ENCODE data around the gene KSR1.

Gene KSR1

GRCh38 chr17:27596566-27597187 lies 140.4 kb downstream of the KSR1 start:
- no peak for DNase-seq

GRCh38 chr17:27597188-27597580 lies 140.9 kb downstream of the KSR1 start:
- DNase-seq: no peak

GRCh38 chr17:27597783-27598320 lies 141.6 kb downstream of the KSR1 start:
- no peak for DNase-seq

GRCh38 chr17:27598337-27599050 lies 142.2 kb downstream of the KSR1 start:
- no peak for DNase-seq

DNA sequence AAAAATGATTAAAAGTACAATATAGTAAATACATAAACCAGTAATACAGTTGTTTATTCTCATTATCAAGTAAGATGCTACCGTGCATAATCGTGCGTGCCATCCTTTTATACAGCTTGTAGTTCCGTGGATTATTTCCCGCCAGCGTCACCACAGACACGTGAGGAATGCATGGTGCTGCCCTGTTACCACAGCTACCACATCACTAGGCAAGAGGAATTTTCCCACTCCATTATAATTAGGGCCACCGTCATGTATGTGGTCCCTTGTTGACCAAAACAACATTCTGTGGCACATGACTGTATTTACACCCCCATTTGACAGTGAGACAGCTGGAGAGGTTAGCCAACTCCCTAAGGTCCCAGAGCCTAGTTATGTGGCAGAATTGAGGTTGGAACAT lies 144.2 kb downstream of the KSR1 start:
- no peak for DNase-seq

GRCh38 chr17:27601069-27601974 lies 145.1 kb downstream of the KSR1 start:
- peak; percentile 64 for DNase-seq

GRCh38 chr17:27601975-27602302 lies 145.7 kb downstream of the KSR1 start:
- no peak for DNase-seq

GRCh38 chr17:27602721-27603420 lies 146.6 kb downstream of the KSR1 start:
- DNase-seq: peak; percentile 49

DNA sequence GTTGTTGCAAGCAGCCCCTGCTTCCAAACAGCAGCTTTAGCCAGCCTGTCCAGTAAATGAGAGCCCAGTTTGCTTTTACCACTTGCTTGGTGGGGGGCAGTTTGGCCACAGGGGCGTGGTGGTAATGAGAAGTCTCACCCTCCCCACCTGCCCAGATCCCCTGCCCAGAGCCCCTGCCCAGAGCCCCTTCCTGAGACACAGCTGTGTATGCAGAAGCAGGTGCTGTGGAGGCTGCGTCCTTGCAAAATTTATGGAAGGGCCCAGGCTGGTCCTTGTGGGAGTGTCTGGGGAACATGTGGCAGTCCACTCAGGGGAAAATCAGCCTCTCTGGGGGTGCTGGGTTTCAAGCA lies 147.1 kb downstream of the KSR1 start:
- DNase-seq: no peak

- no peak for DNase-seq
Observed at GRCh38 chr17:27603880-27604794, 147.9 kb downstream of the KSR1 start.

GRCh38 chr17:27605409-27605808 lies 149.2 kb downstream of the KSR1 start:
- DNase-seq: no peak

- DNase-seq: no peak
Observed at GRCh38 chr17:27607521-27608091, 151.4 kb downstream of the KSR1 start.

DNA sequence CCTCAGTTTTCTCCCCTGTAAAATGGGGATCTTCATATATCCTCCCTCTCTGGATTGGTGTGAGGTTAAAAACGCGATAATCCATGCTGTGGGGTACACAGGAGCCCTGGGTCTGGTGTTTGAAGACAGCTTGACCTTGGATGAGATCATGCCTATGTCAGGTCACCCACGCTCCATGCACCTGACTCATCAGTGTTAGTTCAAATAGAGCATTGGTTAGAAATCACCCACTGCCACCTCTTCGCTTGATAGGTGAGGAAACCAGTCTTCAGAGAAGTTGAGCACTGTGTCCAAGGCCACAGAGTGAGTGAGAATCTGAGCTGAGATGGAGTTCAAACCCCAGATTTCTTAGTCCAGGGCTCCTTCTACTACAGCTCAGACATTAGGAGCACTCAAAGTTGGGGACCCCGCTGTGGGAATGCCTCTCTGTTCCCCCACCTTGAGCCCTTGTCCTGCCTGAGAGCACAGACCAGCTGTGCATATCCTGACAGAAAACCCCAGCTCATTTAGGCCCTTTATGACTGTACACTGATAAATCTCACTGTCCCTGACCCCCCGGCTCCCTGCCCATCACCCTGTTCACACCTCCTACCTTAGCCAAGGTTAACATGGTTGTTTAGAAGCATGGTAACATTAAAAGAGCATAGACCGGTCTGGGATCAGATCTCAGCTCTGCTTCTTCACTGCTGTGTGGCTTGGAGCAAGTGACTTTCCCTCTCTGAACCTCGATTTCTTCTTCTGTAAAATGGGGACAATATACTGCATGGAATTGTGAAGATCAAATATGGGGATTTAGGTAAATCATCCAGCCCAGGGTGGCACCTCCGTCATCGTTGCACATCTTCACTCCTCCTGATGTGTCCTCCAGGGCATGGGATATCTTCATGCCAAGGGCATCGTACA lies 152.3 kb downstream of the KSR1 start:
- no peak for DNase-seq

DNA sequence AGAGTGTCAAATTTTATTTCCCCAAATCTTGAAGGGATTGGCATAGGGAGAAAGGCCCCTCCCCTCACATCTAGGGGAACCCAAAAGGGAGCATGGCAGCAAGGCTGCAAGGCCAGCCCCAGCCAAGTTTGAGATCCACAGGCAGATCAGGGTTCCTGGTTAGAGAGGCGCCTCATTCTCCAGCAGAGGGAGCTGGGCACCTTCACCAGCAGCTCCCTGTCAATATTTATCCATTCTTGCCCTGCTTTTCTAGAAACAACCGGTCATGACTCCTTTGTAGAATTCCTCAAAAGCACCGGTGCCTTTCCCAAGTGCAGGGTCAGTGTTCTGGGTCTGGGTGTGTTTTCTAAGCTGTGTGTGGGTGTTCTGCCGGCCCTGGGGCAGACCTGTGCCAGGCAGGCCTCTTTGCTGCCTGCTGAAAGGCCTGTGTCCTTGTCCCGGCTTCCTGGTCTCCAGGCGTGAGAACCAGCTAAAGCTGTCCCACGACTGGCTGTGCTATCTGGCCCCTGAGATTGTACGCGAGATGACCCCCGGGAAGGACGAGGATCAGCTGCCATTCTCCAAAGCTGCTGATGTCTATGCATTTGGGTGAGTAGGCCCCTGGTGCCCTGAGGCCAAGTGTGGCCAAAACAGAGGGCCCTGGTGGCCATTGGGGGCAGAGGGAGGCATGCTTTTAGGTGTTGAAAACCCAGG lies 153.5 kb downstream of the KSR1 start:
- DNase-seq: no peak

GRCh38 chr17:27610304-27610677 lies 154.0 kb downstream of the KSR1 start:
- no peak for DNase-seq

GRCh38 chr17:27612160-27612770 lies 156.0 kb downstream of the KSR1 start:
- no peak for DNase-seq

GRCh38 chr17:27613433-27613832 lies 157.2 kb downstream of the KSR1 start:
- DNase-seq: no peak

- no peak for DNase-seq
Observed at GRCh38 chr17:27615121-27615520, 158.9 kb downstream of the KSR1 start.

GRCh38 chr17:27616414-27616813 lies 160.2 kb downstream of the KSR1 start:
- DNase-seq: no peak

All from central memory CD4-positive, alpha-beta T cell (primary cell).